ENCODE measurements around the gene SNRNP25.

Gene SNRNP25

GRCh38 chr16:104928-105327 is 51.3 kb downstream of the SNRNP25 start:
- DNase-seq (ENCODE audit: low read depth): no peak

DNA sequence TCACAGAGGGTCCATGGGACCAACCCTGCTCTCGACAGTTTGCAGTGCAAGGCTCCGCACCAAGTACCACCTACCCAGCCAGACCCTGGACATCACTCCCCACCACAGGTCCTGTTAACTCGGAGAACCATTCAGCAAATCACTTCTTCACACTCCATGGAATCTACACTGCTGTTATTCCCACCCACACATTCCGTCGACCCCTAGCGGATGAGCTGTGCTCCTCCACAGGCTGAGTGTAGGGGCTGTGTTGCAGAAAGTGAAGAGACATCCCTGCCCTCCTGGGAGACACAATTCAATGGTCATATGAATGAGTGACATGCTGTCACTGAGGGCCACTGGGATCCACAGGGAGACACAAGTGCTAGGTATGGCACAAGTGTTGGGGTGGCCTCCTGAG is 51.9 kb downstream of the SNRNP25 start:
- no peak for DNase-seq (ENCODE audit: low read depth)

DNA sequence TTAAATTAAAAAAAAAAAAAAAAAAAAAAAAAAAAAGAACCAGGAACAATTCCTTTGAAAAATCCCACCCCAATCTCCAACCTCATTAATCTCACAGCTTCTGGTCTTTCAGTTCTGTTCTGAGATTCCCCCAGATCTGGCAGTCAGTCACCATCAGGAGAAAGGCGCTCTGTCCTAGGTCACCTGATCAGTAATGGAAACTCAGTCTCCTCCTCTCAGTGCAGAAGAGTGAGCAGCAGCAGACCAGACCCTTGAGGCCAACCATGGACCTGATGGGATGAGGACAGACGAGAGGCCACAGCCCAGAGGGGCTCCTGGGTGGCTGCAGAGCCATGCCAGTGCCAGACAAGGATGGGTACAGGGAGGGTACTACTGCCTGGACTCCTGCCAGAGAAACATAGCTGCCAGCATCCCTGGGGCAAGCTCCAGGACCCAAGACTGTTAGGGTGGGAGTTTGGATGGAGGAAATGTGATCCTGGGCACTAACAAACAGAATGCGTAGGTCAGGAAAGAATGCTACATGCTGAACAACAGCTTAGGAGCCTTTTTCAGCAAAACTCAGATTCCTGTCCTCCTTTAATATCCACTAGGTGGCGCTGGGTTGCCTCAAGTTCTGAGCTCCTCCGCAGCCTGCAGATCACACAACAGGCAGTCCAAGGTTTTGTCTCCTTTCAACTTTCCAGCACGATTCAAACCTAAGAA is 53.1 kb downstream of the SNRNP25 start:
- DNase-seq (ENCODE audit: low read depth): no peak

All from stimulated activated CD8-positive, alpha-beta memory T cell treated with anti-CD3 and anti-CD28 coated beads, Interleukin-12 subunit alpha, Interleukin-12 subunit beta, amount 100 ng/mL, for 4 hours (primary cell).